NAMALWA (cell line): Measurements from ENCODE around the gene ACCSL.
A peak's percentile ranks its signal among the peaks of the same experiment; 100 is the strongest.

Source experiments
- DNase-seq: peaks from one replicate; pipeline ENCODE4 v3.0.0-alpha.2; 2015; ENCODE audit warnings: low spot score

ACCSL gene

GRCh38 chr11:44058275-44058674, 10.5 kb downstream of the ACCSL start:
- DNase-seq: no peak

GRCh38 chr11:44065161-44065661, 17.4 kb downstream of the ACCSL start:
- DNase-seq: no peak

GRCh38 chr11:44065841-44066731, 18.3 kb downstream of the ACCSL start, which contains the start of gene ACCS:
Gene ACCS (plus strand): TSS chr11:44066270. CDS start chr11:44067628, 1,358 bp downstream.
- no peak for DNase-seq

GRCh38 chr11:44066732-44067141, 19.0 kb downstream of the ACCSL start:
- no peak for DNase-seq

GRCh38 chr11:44067266-44067665, 19.5 kb downstream of the ACCSL start:
- DNase-seq: no peak

GRCh38 chr11:44068180-44068579, 20.4 kb downstream of the ACCSL start:
- DNase-seq: no peak

- no peak for DNase-seq
These were observed 23.4 kb downstream of the ACCSL start for GRCh38 chr11:44071157-44071556.

- DNase-seq: no peak
These were observed 25.2 kb downstream of the ACCSL start for GRCh38 chr11:44072757-44073658.

- no peak for DNase-seq
These were observed 31.0 kb downstream of the ACCSL start for GRCh38 chr11:44078794-44079193.

- no peak for DNase-seq
These were observed 31.6 kb downstream of the ACCSL start for GRCh38 chr11:44079376-44079775.

GRCh38 chr11:44080951-44081350, 33.2 kb downstream of the ACCSL start:
- no peak for DNase-seq

GRCh38 chr11:44082645-44083044, 34.9 kb downstream of the ACCSL start:
- DNase-seq: no peak

GRCh38 chr11:44083433-44083832, 35.7 kb downstream of the ACCSL start:
- no peak for DNase-seq

GRCh38 chr11:44083906-44084305, 36.1 kb downstream of the ACCSL start:
- DNase-seq: no peak

GRCh38 chr11:44085330-44085729, 37.5 kb downstream of the ACCSL start:
- DNase-seq: no peak

GRCh38 chr11:44088377-44088776, 40.6 kb downstream of the ACCSL start:
- no peak for DNase-seq

GRCh38 chr11:44088871-44089270, 41.1 kb downstream of the ACCSL start:
- DNase-seq: no peak

GRCh38 chr11:44090539-44090938, 42.8 kb downstream of the ACCSL start:
- DNase-seq: no peak

GRCh38 chr11:44094260-44094868, 46.6 kb downstream of the ACCSL start:
- peak; percentile 90 for DNase-seq

GRCh38 chr11:44095506-44096359, 48.0 kb downstream of the ACCSL start, which contains the start of gene EXT2:
Gene EXT2 (plus strand): TSS chr11:44095678. CDS start chr11:44107713, 12,035 bp downstream.
- peak; percentile 86 for DNase-seq
